ENCODE data around the gene LMTK2.

The LMTK2 gene

DNA sequence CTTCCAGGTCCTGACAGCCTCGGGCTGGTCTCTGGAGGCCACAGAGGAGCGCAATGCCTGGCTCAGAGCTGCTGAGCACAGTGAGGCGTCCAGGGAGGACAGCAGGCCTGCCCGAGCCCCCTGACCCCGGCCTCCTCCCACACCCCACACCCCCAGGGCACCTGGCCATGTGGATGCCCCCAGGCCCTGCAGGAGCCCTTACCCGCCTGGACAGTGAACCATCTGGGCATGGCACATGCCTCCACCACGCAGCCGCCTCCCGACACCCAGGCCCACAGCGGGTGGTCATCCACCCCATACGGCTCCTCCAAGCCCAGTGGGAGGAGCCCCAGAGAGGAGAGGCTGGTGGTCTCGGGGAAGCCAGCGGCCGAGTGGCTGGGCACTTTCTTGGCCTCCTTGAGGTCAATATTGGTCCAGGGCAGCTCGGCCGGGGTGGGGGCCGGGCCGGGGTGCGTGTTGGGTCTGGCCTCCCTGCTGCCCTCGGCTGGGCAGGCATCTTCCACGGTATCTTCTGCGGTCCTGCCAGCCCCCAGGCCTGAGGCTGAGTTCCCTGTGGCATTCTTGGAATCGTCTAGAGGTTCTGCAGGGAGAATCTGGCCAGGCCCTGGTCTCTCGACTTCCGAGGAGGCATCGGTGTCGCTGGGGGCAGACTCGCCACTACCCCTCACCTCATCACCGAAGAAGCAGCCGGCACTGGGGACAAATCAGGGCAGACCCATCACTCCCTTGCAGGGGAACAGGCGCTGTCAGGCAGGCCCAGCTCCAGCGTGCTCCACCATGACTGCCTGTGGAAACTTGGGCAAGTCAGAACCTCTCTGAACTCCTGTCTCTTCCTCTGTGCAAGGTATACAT lies 126.8 kb downstream of the LMTK2 start:
- Histone ChIP-seq H3K27ac (ENCODE audit: low read depth, low read length) (no peak overlapping the region), H3K9ac (ENCODE audit: low read depth, low read length) (no peak overlapping the region), H3K36me3 (ENCODE audit: control insufficient read depth, insufficient read depth, low read length) (no peaks in the 10 kb centered on the region; the same call in 1 of the 2 replicates), H3K9me3 (ENCODE audit: control insufficient read depth, insufficient read depth, low read length) (no peaks in the 10 kb centered on the region), H3K27me3 (ENCODE audit: control insufficient read depth, insufficient read depth, low read length) (no peaks in the 10 kb centered on the region), H3K4me3 (ENCODE audit: low read depth, low read length) (no peak overlapping the region), H3K4me1 (ENCODE audit: control insufficient read depth, insufficient read depth, low read length) (no peaks in the 10 kb centered on the region)

DNA sequence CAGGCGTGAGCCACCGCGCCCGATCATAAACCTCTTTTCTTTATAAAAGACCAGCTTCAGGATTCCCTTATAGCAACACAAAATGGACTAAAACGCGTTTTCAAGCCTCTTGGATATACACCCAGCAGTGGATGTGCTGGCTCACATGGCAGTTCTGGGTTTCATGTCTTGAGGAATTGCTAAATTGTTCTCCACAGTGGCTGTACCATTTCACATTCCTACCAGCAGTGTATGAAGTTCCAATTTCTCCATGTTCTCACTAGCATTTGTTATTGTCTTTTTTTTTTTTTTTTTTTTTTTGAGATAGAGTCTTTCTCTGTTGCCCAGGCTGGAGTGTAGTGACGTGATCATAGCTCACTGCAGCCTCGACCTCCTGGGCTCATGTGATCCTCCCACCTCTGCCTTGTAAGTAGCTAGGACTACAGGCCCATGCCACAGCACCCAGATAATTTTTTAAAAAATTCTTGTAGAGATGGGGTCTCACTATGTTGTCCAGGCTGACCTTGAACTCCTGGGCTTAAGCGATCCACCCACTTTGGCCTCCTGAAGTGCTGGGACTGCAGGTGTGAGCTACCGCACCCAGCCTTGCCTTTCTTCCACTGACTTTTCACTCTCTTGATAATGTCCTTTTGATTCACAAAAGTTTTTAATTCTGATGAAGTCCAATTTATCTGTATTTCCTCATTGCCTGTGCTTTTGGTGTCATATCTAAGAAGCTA lies 127.9 kb downstream of the LMTK2 start:
- H3K36me3 ChIP-seq (ENCODE audit: control insufficient read depth, insufficient read depth, low read length), result no peaks in the 10 kb centered on the region; the same call in 1 of the 2 replicates
- no peak overlapping the region for H3K9ac ChIP-seq (ENCODE audit: low read depth, low read length)
- H3K4me1 ChIP-seq (ENCODE audit: control insufficient read depth, insufficient read depth, low read length), result no peaks in the 10 kb centered on the region
- no peak overlapping the region for H3K4me3 ChIP-seq (ENCODE audit: low read depth, low read length)
- no peaks in the 10 kb centered on the region for H3K27me3 ChIP-seq (ENCODE audit: control insufficient read depth, insufficient read depth, low read length)
- no peak overlapping the region for H3K27ac ChIP-seq (ENCODE audit: low read depth, low read length)
- no peaks in the 10 kb centered on the region for H3K9me3 ChIP-seq (ENCODE audit: control insufficient read depth, insufficient read depth, low read length)

GRCh38 chr7:98235901-98236300 lies 129.2 kb downstream of the LMTK2 start:
- no peaks in the 10 kb centered on the region for H3K4me1 ChIP-seq (ENCODE audit: control insufficient read depth, insufficient read depth, low read length)
- H3K9ac ChIP-seq (ENCODE audit: low read depth, low read length), result no peak overlapping the region
- no peaks in the 10 kb centered on the region for H3K9me3 ChIP-seq (ENCODE audit: control insufficient read depth, insufficient read depth, low read length)
- H3K36me3 ChIP-seq (ENCODE audit: control insufficient read depth, insufficient read depth, low read length), result no peaks in the 10 kb centered on the region; the same call in 1 of the 2 replicates
- H3K4me3 ChIP-seq (ENCODE audit: low read depth, low read length), result no peak overlapping the region
- H3K27me3 ChIP-seq (ENCODE audit: control insufficient read depth, insufficient read depth, low read length), result no peaks in the 10 kb centered on the region
- no peak overlapping the region for H3K27ac ChIP-seq (ENCODE audit: low read depth, low read length)

- H3K27ac ChIP-seq (ENCODE audit: low read depth, low read length), result no peak overlapping the region
- H3K4me3 ChIP-seq (ENCODE audit: low read depth, low read length), result no peak overlapping the region
- H3K36me3 ChIP-seq (ENCODE audit: control insufficient read depth, insufficient read depth, low read length), result no peaks in the 10 kb centered on the region; the same call in 1 of the 2 replicates
These were observed 129.9 kb downstream of the LMTK2 start for GRCh38 chr7:98236355-98237185.

GRCh38 chr7:98238076-98238475 lies 131.4 kb downstream of the LMTK2 start:
- H3K27ac ChIP-seq (ENCODE audit: low read depth, low read length), result no peak overlapping the region
- peaks cover 4% of the 10 kb centered on the region; the same call in 1 of the 2 replicates for H3K4me1 ChIP-seq (ENCODE audit: control insufficient read depth, insufficient read depth, low read length)
- H3K4me3 ChIP-seq (ENCODE audit: low read depth, low read length), result no peak overlapping the region
- no peaks in the 10 kb centered on the region for H3K9me3 ChIP-seq (ENCODE audit: control insufficient read depth, insufficient read depth, low read length)
- no peaks in the 10 kb centered on the region for H3K27me3 ChIP-seq (ENCODE audit: control insufficient read depth, insufficient read depth, low read length)
- no peak overlapping the region for H3K9ac ChIP-seq (ENCODE audit: low read depth, low read length)
- no peaks in the 10 kb centered on the region; the same call in 1 of the 2 replicates for H3K36me3 ChIP-seq (ENCODE audit: control insufficient read depth, insufficient read depth, low read length)

More at GRCh38 chr7:98236355-98237185, 129.9 kb downstream of the LMTK2 start:
- no peaks in the 10 kb centered on the region for H3K9me3 ChIP-seq (ENCODE audit: control insufficient read depth, insufficient read depth, low read length)
- H3K4me1 ChIP-seq (ENCODE audit: control insufficient read depth, insufficient read depth, low read length), result peaks cover 1% of the 10 kb centered on the region; the same call in 1 of the 2 replicates
- no peaks in the 10 kb centered on the region for H3K27me3 ChIP-seq (ENCODE audit: control insufficient read depth, insufficient read depth, low read length)
- no peak overlapping the region for H3K9ac ChIP-seq (ENCODE audit: low read depth, low read length)

- Histone ChIP-seq H3K9ac (ENCODE audit: low read depth, low read length) (no peak overlapping the region), H3K27ac (ENCODE audit: low read depth, low read length) (no peak overlapping the region), H3K36me3 (ENCODE audit: control insufficient read depth, insufficient read depth, low read length) (no peaks in the 10 kb centered on the region; the same call in 1 of the 2 replicates), H3K4me1 (ENCODE audit: control insufficient read depth, insufficient read depth, low read length) (peaks cover 4% of the 10 kb centered on the region; the same call in 1 of the 2 replicates), H3K4me3 (ENCODE audit: low read depth, low read length) (no peak overlapping the region), H3K27me3 (ENCODE audit: control insufficient read depth, insufficient read depth, low read length) (no peaks in the 10 kb centered on the region), H3K9me3 (ENCODE audit: control insufficient read depth, insufficient read depth, low read length) (no peaks in the 10 kb centered on the region)
These were observed 132.3 kb downstream of the LMTK2 start for GRCh38 chr7:98238976-98239375.

DNA sequence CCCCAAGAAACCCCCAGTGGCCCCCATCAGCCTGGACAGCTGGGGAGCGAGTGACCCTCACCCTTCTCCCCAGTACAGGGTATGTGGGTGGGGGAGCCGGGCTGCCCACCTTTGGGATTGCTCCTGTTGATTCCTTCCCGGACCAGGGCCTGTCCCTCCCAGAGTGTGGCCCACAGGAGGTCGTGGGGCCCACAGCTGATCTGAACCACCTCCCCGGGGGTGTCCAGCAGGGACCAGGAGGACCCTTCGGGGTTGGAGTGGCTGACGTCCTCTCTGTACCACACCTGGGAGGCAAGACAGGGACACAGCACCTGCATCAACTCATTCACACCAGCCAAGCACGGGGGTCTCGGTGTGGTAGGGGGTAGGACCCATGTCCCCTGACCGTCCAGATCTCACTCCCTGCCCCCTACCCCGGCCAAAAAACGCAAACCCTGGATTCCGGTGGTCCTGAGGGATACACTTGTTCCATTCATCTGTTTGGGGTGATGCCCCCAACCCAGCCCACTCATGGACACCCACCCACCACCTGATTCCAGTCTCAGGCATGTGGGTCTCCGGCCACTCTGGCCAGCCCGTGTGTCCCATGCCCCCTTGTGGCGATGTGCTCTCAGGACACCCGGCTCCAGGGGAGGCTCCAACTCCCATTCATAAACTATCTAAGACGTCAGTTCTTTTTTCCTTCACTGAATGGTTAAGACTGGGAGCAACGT lies 134.5 kb downstream of the LMTK2 start:
- Histone ChIP-seq H3K9me3 (ENCODE audit: control insufficient read depth, insufficient read depth, low read length) (no peaks in the 10 kb centered on the region), H3K4me1 (ENCODE audit: control insufficient read depth, insufficient read depth, low read length) (peaks cover 4% of the 10 kb centered on the region; the same call in 1 of the 2 replicates), H3K9ac (ENCODE audit: low read depth, low read length) (no peak overlapping the region), H3K4me3 (ENCODE audit: low read depth, low read length) (no peak overlapping the region), H3K36me3 (ENCODE audit: control insufficient read depth, insufficient read depth, low read length) (no peaks in the 10 kb centered on the region; the same call in 1 of the 2 replicates), H3K27ac (ENCODE audit: low read depth, low read length) (no peak overlapping the region), H3K27me3 (ENCODE audit: control insufficient read depth, insufficient read depth, low read length) (no peaks in the 10 kb centered on the region)

- no peaks in the 10 kb centered on the region for H3K9me3 ChIP-seq (ENCODE audit: control insufficient read depth, insufficient read depth, low read length)
- H3K9ac ChIP-seq (ENCODE audit: low read depth, low read length), result no peak overlapping the region
- H3K27ac ChIP-seq (ENCODE audit: low read depth, low read length), result no peak overlapping the region
- H3K4me1 ChIP-seq (ENCODE audit: control insufficient read depth, insufficient read depth, low read length), result peaks cover 4% of the 10 kb centered on the region; the same call in 1 of the 2 replicates
- H3K36me3 ChIP-seq (ENCODE audit: control insufficient read depth, insufficient read depth, low read length), result no peaks in the 10 kb centered on the region; the same call in 1 of the 2 replicates
- H3K27me3 ChIP-seq (ENCODE audit: control insufficient read depth, insufficient read depth, low read length), result no peaks in the 10 kb centered on the region
- H3K4me3 ChIP-seq (ENCODE audit: low read depth, low read length), result no peak overlapping the region
These were observed 135.1 kb downstream of the LMTK2 start for GRCh38 chr7:98241674-98242241.

DNA sequence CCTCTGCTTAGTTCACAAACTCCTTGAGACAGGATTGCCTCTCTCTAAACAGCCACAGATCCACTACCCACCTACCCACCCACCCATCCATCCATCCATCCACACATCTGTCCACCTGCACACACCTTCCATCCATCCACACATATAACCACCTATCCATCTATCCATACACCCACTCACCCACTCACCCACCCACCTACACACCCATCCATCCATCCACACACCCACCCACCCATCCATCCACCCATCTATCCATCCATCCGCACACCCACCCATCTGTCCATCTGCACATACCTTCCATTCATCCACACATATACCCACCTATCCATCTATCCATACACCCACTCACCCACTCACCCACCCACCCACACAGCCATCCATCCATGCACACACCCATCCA lies 135.7 kb downstream of the LMTK2 start:
- H3K36me3 ChIP-seq (ENCODE audit: control insufficient read depth, insufficient read depth, low read length), result no peaks in the 10 kb centered on the region; the same call in 1 of the 2 replicates
- no peak overlapping the region for H3K4me3 ChIP-seq (ENCODE audit: low read depth, low read length)
- no peak overlapping the region for H3K27ac ChIP-seq (ENCODE audit: low read depth, low read length)
- H3K27me3 ChIP-seq (ENCODE audit: control insufficient read depth, insufficient read depth, low read length), result no peaks in the 10 kb centered on the region
- no peak overlapping the region for H3K9ac ChIP-seq (ENCODE audit: low read depth, low read length)
- H3K9me3 ChIP-seq (ENCODE audit: control insufficient read depth, insufficient read depth, low read length), result no peaks in the 10 kb centered on the region
- H3K4me1 ChIP-seq (ENCODE audit: control insufficient read depth, insufficient read depth, low read length), result peaks cover 4% of the 10 kb centered on the region; the same call in 1 of the 2 replicates

DNA sequence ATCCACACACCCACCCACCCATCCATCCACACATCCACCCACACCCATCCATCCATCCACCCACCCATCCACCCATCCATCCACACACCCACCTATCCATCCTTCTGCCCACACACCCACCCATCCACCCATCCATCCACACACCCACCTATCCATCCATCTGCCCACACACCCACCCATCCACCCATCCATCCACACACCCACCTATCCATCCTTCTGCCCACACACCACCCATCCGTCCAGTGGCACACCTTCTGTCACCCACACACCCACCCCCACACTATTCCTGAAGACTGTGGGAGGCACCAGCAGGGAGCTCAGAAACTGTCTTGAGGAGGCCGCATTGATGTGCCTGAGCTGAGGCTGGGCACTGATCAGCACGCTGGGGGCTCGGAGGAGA lies 136.3 kb downstream of the LMTK2 start:
- no peaks in the 10 kb centered on the region for H3K9me3 ChIP-seq (ENCODE audit: control insufficient read depth, insufficient read depth, low read length)
- H3K4me1 ChIP-seq (ENCODE audit: control insufficient read depth, insufficient read depth, low read length), result peaks cover 4% of the 10 kb centered on the region; the same call in 1 of the 2 replicates
- H3K36me3 ChIP-seq (ENCODE audit: control insufficient read depth, insufficient read depth, low read length), result no peaks in the 10 kb centered on the region; the same call in 1 of the 2 replicates
- H3K27me3 ChIP-seq (ENCODE audit: control insufficient read depth, insufficient read depth, low read length), result no peaks in the 10 kb centered on the region
- no peak overlapping the region for H3K4me3 ChIP-seq (ENCODE audit: low read depth, low read length)
- no peak overlapping the region for H3K9ac ChIP-seq (ENCODE audit: low read depth, low read length)
- H3K27ac ChIP-seq (ENCODE audit: low read depth, low read length), result no peak overlapping the region

Measured in HUES48 (cell line).